Stimulated activated CD8-positive, alpha-beta memory T cell treated with anti-CD3 and anti-CD28 coated beads, Interleukin-7, amount 100 ng/mL, for 1 hour (primary cell): ENCODE data around the gene AGAP5.

ENCODE experiments used
- DNase-seq, 2 donors: peaks; one replicate each; pipeline ENCODE4 v3.0.0-alpha.2; 2020; ENCODE audit warnings: low read depth in 2 of 2

The AGAP5 gene

DNA sequence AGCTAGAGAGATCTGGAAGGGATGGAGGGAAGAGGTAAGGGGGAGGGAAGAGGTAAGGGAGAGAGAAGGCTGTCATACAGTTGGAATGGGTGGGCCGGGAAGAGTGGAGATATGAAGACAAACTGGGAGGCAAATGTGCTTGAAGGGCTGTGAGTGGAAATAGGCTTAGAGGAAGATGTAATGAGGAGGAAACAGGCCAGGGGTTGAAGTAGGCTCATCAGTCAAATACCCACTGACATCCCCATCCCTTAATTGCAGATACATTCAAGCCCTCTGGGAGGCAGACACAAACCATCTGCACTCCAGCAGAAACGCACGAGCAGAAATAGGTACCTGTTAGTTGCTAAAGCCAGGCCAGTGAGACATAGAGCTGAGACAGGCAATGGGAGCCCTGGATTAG, 44.2 kb downstream of the AGAP5 start:
- no peak for DNase-seq

- DNase-seq, result no peak
These were observed 44.7 kb downstream of the AGAP5 start for GRCh38 chr10:73653195-73653594.

GRCh38 chr10:73650537-73651331, 47.2 kb downstream of the AGAP5 start:
- DNase-seq, result no peak

- DNase-seq, result no peak
These were observed 47.9 kb downstream of the AGAP5 start for GRCh38 chr10:73649876-73650536.

DNA sequence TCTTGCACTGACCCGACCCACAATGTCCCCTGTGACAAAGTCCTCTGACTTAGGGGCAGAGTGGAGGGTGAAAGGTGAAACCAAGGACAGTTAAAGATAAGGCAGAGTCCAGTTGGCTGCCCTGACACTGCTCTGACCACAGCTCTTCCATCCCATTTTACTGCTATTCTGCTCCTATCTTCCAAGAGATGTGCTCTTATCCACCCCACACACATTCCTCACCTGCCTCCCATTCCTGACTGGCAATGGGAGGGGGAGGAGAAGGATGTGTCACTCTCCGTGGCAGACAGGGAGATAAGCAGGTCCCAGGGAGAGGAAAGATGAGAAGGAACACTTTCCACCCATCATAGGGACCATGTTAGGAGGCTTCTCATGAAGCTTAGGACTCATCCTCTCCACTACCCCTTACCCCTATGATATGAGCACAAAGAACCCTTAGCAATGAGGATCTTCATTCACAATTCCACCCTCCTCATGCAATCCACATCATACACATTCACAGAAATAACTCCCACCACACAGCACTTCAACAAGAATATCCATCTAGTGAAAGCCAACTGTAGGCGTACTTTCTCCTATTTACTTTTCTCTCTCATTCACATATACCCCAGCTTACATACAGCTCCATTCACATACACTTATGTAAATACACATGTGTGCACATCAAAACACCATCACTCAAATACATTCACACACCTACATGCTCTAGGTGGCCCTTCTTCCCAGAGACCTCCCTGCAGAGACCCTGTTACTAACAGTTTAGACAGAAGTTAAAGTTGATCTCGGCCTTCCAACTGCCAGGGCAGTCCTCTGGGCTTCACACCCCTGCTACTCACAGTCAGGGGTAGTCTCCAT, 48.7 kb downstream of the AGAP5 start:
- DNase-seq, result no peak

GRCh38 chr10:73647875-73648651, 49.8 kb downstream of the AGAP5 start:
- DNase-seq, result no peak

DNA sequence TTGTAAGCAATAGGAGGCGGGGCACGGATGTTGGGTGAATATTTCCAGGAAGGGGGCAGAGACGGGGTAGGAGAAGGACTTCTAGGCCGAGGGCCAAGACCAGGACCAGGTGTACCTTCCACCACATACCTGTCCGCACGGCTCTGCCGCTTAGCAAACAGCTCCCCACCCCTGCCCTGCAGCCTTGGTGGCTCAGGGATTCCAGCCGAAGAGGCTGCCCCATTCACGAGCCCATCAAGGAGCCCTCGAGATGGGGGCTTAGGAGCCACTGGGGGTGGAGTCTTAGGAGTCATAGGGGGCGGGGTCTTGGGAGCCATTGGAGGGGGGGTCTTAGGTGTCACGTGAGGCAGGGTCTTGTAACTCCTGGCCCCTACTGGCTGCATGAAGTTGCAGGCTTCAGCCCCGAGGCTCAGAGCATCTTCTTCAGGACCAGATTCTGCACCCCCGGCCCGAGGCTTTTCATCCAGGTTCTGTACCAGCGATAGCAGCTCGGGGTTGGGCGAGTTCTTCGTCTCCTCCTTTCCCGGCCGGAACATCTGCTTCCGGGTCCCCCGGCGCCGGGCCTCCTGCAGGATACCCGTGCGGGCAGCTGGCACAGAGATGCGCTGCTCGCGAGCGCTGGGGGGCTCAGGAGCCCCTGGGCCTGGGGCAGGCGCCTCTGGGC, 50.6 kb downstream of the AGAP5 start:
- no peak for DNase-seq

- no peak for DNase-seq
These were observed 51.3 kb downstream of the AGAP5 start for GRCh38 chr10:73646598-73647041.

DNA sequence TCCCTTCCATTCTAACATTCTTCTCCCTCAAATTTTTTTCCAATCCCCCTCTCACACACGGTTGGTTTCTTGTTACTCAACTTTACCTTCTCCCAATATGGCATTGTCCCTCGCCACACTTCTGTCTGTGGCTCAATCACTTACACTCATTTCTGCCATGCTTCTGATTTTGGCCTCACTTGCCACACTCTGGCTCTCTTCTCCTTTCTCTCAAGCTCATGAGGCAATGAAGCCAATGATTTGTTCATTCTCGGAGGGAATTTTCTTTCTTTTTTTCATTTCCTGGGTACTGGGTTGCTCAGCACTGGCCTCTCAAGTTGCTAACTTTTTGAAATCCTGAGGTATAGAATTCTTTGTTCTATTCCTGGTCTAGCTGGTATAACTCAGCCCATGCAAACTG, 52.7 kb downstream of the AGAP5 start:
- no peak for DNase-seq

DNA sequence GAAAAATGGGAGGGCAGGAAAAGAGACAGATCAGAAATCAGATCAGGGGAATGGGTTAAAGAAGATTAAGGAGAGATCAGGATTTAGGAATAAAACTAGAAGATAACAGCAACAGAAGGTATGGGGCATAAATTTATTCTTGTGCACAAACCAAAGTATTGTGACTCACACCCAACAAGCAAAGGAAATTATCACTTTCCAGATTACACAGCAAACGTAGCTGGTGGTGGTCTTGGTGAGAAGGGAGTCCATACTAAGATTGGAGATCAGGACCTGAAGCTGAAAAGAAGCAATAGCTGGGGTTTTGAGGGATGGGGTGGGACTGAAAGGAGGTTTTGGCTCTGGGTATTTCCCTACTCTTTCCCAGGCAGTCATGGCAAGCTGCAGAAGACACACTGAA, 53.1 kb downstream of the AGAP5 start:
- DNase-seq, result no peak

- no peak for DNase-seq
These were observed 53.7 kb downstream of the AGAP5 start for GRCh38 chr10:73644015-73644743.

DNA sequence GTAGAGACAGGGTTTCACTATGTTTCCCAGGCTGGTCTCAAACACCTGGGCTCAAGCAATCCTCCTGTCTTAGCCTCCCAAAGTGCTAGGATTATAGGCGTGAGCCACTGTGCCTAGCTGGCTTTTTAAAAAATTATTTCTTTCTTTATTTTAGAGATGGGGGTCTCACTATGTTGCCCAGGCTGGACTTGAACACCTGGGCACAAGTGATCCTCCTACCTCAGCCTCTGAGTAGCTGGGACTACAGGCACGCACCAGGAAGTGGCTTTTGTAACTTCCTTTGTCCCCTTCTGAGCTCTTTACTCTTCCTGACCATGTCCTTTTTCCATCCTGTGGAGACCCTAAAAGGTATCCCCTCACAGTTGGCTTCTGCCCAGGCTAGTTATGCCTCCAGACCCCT, 54.5 kb downstream of the AGAP5 start:
- no peak for DNase-seq

DNA sequence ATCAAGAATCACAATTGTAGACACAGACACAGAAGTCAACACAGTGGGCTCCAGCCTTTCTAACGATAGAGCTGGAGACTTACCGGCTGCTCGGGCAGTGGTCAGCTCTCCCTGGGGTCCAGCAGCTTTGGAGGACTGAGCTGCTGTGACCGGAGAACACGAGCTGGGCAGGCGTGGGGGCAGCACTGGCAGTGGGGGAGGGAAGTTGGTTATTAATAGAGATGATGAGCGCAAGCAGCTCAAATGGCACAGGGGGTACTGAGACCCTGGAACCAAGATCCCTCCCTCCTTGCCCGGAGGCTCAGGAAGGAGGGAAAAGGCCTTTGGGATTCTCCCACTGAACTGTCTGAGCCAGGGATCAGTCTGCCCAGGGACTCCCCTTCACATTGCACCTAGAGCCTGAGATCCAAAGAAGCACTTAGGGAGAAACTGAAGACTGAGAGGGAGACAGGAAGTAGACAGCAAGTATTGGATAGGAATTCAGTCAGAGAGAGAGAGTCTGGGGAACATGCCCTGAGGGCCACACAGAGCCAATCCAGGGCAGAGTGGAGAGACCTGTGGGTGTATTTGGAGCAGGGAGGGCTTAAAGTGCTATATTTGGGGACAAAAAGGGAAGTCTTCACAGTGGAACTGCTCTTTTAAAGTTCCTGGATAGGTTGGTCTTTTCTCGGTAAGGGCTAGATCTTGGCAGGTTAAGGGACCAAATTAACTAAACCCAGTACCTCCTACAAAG, 56.4 kb downstream of the AGAP5 start, which contains the start of gene MYOZ1:
Gene MYOZ1, minus strand, starts transcription at position 147 of the 733 bp plus-strand sequence. CDS start 1,457 bp downstream, outside the sequence.
- no peak for DNase-seq

- no peak for DNase-seq
These were observed 58.6 kb downstream of the AGAP5 start for GRCh38 chr10:73639286-73639685.

DNA sequence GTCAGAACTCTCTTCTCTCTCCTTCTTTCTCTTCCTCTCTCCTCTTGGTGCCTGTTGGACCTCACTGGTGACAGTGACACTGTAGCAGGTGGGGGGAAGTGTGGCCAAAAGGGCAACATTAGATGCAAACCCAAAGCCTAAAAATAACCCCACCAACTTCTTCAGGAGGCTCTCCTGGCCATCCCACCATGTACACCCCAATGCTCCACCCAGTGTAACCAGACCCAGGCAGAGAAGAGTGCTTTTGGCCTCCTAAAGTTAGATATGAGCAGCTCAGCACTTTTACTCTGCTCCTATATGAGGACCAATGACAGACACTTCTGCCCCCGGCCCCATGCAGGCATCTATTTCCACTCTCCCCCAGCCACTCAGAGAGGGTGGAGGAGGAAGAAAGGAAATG, 62.1 kb downstream of the AGAP5 start:
- no peak for DNase-seq

- DNase-seq, result no peak
These were observed 63.5 kb downstream of the AGAP5 start for GRCh38 chr10:73634421-73634820.

- DNase-seq, result no peak
These were observed 68.7 kb downstream of the AGAP5 start for GRCh38 chr10:73629165-73629564.

DNA sequence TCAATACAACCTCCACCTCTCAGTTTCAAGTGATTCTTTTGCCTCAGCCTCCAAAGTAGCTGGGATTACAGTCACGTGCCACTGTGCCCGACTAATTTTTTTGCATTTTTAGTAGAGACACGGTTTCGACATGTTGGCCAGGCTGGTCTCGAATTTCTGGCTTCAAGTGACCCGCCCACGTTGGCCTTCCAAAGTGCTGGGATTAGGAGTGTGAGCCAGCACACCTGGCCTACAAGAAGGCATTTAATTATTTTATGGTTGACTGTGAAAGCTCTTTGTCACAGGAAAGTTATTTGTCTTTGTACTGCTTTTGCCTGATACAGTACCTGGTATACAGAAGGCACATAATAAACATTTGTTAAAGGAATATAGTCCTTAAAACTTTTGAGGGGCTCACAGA, 69.5 kb downstream of the AGAP5 start:
- DNase-seq, result no peak

- no peak for DNase-seq
These were observed 70.6 kb downstream of the AGAP5 start for GRCh38 chr10:73627300-73627699.
